GM10847 (cell line): Measurements from ENCODE around the gene DIPK1B.
A peak's percentile ranks its signal among the peaks of the same experiment; 100 is the strongest.

Experiments
- POLR2A ChIP-seq: IDR thresholded peaks from 2 replicates; pipeline ENCODE4 v1.6.1; 2011; ENCODE audit not compliant: insufficient read length; ENCODE audit errors: extremely low read depth

The DIPK1B gene

DNA sequence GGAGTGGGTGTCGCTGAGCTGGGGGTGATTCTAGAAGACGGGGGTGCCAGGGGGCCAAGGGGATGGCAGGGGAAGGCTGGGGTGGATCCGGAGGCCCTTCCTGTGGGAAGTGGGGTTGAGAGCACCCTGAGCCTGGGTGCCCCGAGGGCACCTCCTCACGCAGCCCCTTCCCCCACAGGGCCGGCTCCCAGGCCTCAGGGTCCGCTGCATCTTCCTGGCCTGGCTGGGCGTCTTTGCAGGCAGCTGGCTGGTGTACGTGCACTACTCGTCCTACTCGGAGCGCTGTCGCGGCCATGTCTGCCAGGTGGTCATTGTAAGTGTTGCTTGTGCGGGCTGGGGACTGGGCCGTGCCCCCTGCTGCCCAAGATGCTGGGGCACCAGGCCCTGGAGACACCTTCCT lies 5.0 kb downstream of the DIPK1B start:
- TF ChIP-seq POLR2A, result no peak

- no peak for TF ChIP-seq POLR2A
Observed at GRCh38 chr9:136718345-136719194, 6.2 kb downstream of the DIPK1B start.

DNA sequence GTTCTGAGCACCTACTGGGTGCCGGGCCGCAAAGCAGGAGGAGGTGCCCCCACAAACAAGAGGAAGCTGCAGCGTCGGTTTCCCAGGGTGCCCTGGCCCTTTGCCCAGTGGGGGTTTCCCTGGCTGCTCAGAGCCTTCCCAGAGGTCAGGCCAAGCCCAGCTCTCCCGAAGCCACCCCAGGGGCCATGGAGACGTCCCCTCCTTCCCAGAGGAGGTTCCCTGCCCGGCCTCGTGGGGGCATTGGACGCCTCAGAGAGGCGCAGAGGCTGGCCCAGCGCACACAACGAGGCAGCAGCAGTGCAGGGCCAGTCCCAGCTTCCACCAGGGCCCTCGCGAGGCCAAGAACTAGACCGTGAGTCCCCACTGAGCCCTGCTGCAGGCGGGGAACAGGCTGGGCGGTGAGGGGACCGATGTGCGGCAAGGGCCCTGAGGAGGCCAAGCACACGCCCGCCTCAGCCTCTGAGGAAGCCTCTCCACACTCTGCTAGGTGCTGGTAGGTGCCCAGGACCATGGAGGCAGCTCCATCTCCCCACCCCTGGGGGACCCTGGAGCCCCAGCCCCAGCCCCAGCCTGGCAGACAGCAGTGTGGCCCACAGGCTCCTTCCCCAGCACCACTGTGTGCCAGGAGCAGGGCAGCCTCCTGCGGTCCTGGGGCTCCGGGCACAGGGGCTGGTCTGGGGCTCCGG lies 7.0 kb downstream of the DIPK1B start:
- TF ChIP-seq POLR2A, result no peak

DNA sequence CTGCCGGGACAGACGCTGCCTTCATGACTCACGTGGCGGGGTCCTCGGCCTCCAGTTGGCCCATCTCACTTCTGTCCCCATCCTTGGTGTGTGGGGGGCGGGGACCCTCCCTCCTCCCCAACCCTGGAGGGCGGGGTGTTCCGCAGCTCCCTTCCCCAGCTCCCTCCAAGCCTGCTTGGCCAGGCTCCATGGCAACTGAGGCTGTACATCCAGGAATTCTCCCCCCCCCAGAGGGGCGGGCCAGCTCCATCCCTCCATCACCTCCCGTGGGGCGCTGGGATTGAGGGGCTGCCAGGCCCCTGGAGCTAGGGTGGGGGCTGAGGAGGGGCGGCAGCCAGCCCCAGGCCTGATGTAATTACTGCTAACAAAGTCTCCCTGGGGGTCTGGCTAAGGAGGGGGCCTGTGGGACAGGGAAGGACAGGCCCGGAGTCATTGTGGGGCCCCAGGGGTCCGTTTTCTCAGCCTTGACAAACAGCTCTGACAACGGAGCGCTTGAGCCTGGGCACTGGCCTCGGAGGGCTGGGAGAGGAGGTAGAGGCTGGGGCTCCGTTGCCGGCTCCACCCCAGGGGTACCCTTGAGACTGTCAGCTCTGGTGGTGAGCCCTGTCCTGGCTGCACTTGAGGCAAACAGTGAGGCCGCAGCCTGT lies 8.0 kb downstream of the DIPK1B start:
- TF ChIP-seq POLR2A, result no peak

- no peak for TF ChIP-seq POLR2A
Observed at GRCh38 chr9:136720898-136721338, 8.5 kb downstream of the DIPK1B start.

DNA sequence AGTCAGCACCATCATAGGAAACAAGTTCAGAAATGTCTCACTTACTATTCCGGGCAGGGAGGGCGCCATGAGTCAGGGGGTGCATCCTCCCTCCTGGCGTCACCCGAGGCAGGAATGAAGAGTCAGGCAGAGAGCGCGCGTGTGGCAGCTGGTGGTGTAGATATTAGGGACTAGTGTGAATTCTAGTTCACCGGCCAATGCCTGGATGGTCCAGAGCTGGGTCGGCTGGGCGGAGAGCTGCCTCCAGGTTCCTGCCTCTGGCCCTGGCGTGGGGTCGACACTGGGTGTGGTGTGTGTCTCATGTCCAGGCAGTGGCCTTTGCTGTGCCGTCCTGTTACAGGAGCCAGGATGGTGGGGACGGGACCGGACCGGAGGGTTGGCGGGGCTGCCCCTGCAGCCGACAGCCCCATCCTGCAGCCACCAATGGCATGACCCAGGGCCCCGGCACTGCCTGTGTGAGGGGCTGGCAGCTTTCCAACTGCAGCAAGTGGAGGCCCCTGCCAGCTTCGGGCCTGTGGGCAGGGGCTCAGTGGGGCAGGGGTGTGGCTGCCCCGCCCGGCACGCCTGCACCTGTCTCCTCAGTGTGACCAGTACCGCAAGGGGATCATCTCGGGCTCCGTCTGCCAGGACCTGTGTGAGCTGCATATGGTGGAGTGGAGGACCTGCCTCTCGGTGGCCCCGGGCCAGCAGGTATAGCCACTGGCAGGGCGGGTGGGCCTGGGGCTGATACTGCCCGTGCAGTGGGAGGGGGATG lies 9.1 kb downstream of the DIPK1B start:
- TF ChIP-seq POLR2A, result no peak

- TF ChIP-seq POLR2A, result no peak
Observed at GRCh38 chr9:136722093-136722968, 10.0 kb downstream of the DIPK1B start.

- TF ChIP-seq POLR2A, result no peak
Observed at GRCh38 chr9:136722969-136723356, 10.6 kb downstream of the DIPK1B start.

GRCh38 chr9:136723362-136723976 lies 11.1 kb downstream of the DIPK1B start:
- TF ChIP-seq POLR2A, result peak; percentile 2

DNA sequence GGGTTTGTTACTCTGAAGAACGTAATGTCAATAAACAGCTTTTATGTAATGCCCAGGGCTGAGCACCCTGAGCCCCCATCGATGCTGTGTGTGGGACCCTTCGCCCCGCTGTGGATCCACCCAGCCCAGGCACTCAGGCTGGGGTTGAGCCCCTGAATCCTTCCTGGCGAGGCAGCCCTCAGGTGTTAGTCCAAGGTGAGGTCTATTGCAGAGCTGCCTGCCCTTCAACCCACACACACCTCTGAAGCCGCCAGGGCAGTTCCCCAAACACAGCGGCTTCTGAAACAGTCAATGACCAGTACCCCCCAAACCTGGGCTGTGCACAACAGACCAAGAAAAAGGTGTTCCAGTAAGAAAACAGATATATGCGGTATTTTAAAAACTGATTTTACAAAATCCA lies 11.6 kb downstream of the DIPK1B start:
- TF ChIP-seq POLR2A, result no peak

- TF ChIP-seq POLR2A, result no peak
Observed at GRCh38 chr9:136724772-136725171, 12.4 kb downstream of the DIPK1B start.

GRCh38 chr9:136725612-136726011 lies 13.2 kb downstream of the DIPK1B start:
- no peak for TF ChIP-seq POLR2A

- TF ChIP-seq POLR2A, result no peak
Observed at GRCh38 chr9:136726118-136726517, 13.7 kb downstream of the DIPK1B start.
